IPS-11a (cell line): Measurements from ENCODE around the gene TGFBR1.

Experiments
- H3K4me3 ChIP-seq: one replicate; pipeline ENCODE4 v1.5.1; 2013; ENCODE audit warnings: low read depth, low read length, control low read depth

Gene TGFBR1

GRCh38 chr9:99166149-99166548 lies 61.2 kb downstream of the TGFBR1 start:
- H3K4me3 ChIP-seq: no peak overlapping the region

GRCh38 chr9:99167119-99167518 lies 62.2 kb downstream of the TGFBR1 start:
- no peak overlapping the region for H3K4me3 ChIP-seq

DNA sequence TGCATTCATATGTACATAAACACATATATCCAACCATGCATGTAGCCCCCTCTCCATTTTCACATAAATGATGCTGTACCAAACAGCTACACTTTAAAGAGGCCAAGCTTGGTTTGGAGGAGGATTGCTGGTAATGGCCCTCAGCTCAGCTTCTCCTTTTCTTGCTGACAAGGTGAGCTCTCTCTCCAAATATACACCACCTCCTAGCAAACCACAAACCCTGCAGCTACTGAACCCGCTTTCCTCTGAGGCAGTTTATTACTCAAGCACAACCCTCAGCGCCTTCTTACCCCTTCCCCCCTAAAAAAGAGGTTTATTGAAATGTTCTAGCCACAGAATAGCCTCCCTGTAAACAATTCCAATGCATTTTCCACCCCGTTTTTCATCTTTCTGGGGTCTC lies 62.8 kb downstream of the TGFBR1 start:
- no peak overlapping the region for H3K4me3 ChIP-seq

DNA sequence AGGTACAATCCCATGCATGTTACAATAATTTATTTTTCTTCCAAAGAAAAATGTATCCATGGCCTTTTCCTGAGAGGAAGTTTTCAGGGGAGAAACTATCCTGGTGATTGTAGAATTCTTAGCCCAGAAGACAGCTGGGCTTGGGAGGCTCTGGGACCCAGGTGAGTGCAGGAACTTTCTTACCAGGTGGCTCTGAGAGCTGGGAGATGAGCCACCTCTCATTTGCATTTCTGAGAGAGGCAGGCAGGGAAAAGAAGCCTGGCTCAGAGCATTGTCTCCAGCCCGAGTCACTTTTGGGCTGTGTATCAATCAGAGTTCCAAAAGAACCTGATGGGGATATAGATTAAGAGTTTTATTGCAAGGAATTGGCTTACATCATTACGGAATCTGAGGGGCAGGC lies 64.2 kb downstream of the TGFBR1 start:
- no peak overlapping the region for H3K4me3 ChIP-seq

DNA sequence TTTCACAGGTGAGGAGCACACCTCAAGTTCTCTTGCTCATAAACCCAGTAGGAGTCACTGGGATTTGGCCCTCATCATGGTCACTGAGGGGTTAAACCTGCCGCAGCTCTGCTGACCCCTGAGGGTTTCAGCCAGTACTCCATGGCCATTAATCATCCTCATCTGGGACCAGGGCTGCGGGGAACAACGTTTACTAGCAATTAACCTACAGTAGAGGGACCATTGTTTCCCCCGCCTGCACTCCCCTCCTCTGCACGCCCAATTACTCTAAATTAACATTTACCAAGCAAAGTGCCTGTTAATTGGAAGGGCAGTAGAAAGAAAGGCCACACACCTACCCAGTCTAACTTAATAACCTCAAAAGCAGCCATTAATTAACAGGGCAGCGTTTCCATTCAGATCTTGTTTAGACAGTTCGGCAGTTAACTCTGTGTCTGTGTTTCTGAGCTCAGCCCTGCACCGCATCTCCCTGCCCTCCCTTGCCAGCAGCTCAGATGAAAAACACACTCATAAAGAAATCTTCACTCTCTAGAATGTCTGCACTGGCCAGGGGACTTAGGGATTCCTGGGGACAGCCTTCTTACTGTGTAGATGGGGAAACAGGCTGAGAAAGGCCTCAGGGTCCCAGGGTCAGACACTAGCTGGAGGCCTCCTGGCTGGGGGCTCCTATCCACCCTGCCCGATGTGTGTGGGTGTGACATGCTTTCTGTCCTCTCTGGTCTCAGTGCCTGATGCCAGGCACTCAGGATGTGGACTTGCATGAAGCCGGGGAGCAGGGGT lies 65.3 kb downstream of the TGFBR1 start:
- no peak overlapping the region for H3K4me3 ChIP-seq

GRCh38 chr9:99171225-99172123 lies 66.6 kb downstream of the TGFBR1 start:
- H3K4me3 ChIP-seq: no peak overlapping the region

- no peak overlapping the region for H3K4me3 ChIP-seq
Observed at GRCh38 chr9:99172124-99173091, 67.5 kb downstream of the TGFBR1 start.

DNA sequence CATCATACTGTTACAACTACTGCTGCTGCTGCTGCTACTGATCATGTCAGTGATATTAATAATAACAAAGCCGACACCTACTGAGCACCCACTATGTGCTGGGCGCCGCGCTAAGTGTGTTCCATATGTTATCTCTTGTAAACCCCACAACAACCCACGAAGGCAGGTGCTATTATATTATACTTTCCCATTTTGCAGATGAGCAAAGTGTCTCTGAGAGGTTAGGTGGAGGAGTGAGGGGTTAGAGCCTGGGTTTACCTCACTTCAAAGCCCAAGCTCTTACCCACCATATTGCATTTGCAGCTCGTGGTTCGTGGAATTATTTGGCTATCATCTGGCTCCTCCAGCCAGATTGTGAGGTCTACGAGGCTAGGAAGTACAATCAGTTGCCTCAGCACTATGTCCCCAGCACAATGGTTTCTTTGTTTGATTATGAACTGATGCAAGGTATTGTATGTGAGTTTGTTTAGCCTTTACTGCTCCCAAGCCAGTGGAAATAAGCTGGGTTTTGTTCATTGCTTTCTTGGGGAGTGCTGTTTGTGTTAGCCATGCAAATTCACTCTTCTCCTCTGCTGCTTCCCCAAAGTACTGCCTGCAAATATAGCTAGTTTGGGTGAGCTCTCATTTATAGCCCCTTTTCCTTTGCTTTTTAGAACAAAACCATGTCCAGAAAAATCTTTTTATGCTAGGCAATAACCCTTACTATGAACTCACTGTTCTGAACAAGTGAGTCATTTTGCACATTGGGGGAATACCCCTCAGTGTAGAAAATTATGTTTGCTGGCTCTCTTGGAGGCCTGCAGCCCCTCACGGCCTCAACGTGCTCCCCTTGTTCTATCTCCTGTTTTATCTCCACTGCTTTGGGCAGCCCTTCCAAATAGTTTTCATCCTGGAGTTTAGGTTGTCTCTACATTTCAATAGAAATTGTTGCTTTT lies 68.9 kb downstream of the TGFBR1 start:
- H3K4me3 ChIP-seq: no peak overlapping the region

- no peak overlapping the region for H3K4me3 ChIP-seq
Observed at GRCh38 chr9:99176527-99177013, 71.7 kb downstream of the TGFBR1 start.

GRCh38 chr9:99177576-99178366 lies 72.9 kb downstream of the TGFBR1 start:
- H3K4me3 ChIP-seq: no peak overlapping the region

DNA sequence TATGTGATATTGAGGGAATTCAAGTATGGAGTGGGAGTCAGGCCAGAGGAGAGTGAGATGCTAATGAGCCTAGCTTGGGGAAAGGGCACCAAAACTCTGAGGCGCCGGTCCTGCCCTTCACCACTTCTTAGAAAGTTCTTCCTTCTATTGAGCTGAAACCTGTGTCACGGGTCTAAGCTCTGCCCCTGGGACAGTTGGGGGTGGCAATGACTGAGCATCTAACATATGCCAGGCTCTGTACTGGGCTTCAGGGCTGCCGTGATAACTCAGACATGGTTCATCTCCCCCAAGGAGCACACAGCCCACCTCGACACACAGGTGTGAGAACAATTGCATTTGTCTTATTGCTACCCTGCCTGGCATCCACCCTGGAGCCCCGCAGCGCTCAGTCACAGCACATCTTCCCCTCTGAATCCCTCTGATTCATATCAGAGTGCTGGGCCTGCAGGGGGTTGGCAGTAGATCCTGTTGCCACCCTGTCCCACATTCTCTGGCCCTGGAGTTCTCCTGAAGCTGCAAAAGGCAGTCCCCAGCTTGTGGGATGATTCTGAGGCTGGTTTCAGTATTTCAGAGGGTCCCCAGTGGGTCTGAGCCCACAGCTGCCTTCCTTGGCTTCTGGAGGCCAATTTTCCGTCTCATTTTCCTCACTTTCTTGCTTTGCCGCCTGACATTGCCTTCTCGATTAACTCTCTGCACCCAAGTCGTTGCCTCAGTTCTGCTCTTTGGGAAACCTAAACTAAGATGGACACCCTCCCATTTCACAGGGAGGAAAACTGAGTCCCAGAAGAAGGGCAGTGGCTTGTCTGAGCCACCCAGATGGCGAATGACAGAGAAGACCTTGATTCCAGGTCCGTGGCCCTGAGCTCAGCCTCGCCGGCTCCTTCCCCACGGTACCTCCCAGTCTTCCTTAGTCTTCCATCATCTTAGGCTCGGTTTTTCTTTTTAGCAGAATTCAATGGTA lies 74.3 kb downstream of the TGFBR1 start:
- no peak overlapping the region for H3K4me3 ChIP-seq

GRCh38 chr9:99180199-99180598 lies 75.3 kb downstream of the TGFBR1 start:
- no peak overlapping the region for H3K4me3 ChIP-seq

DNA sequence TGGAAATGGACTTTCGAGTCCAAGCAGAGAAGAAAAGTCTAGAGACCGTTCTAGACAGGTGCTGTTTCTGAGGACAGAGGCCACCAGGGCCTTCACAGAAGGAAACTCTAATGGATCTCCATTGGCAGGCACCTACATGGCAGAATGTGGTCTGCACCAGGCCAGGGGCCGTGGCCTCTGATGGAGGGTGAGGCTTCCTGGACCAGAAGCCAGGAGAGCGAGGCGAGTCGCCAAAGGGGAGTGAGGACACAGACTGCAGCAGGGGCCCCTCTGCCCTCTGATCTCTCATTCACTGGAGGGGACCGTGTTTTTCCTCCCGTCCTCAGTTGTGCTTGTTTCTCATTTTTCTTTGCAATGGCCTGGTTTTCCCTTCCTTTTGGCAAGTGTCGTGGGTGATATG lies 75.7 kb downstream of the TGFBR1 start:
- no peak overlapping the region for H3K4me3 ChIP-seq

DNA sequence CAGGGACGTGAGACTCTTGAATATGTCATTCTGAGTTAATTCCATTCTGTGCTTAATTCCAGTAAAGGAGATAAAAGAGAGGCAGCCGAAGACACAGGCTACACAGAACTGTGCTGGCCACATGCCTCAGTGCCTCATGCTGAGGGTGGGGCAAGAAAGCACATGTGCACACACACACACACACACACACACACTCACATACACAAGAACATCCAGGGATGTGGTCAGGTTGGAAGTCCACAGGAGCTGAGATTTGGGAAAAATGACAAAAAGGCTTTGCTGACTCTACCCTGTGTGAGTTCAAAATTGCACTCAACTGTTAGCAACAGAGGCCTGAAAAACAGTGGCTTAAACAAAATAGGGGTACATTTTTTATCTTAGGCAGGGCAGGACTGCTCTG lies 76.3 kb downstream of the TGFBR1 start:
- H3K4me3 ChIP-seq: no peak overlapping the region

GRCh38 chr9:99181621-99182020 lies 76.7 kb downstream of the TGFBR1 start:
- H3K4me3 ChIP-seq: no peak overlapping the region

GRCh38 chr9:99182356-99182755 lies 77.4 kb downstream of the TGFBR1 start:
- no peak overlapping the region for H3K4me3 ChIP-seq

DNA sequence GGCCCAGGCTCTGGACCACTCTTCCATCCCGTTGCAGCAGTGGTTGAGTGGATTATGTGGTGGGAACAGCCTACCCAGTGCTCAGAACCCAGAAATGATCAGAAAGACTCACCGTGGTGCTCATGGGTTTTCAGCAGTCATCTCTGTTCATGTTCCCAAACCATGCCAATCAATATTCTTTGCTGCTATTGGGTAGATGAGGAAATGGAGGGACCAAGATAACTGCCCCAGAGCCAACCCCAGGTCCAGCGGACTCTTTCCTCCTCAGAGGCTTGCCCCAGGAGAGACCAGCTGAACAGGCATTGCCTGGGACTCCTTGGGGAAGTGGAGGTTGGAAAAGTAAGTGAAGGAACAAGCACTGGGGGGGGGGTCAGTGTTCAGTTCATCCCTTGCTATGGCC lies 78.7 kb downstream of the TGFBR1 start:
- no peak overlapping the region for H3K4me3 ChIP-seq

DNA sequence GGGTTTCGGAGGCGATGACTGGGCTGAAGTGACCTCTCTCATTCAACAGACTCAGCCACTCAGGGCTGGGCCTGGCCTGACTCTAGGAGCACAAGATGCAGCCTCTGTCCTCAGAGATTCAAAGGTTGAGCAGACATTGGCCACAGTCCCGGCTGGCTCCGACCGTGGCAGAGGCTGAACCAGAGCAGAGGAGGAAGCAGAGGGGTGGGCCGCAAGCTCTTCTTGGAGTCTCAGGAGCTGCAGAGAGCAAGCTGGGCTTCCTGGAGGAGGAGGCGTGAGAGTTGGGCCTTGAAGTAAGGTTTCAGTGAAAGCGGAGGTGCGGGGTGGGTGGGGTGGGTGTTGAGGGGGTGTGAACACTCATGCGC lies 79.2 kb downstream of the TGFBR1 start:
- H3K4me3 ChIP-seq: no peak overlapping the region
